ENCODE measurements around the gene EXOG. TPM values are rescaled to one million over a fixed set of nuclear protein-coding genes. Genes with fewer than 3 reads are reported as not detected.
A peak's percentile ranks its signal among the peaks of the same experiment; 100 is the strongest.
"Not testable (repeated sequence)": the region's sequence is repeated elsewhere in the genome, so short reads cannot be mapped to it uniquely, and the experiment has no call there.

EXOG gene
- total RNA-seq, 2 donors from 2014 or later = 23.4 to 36.6 TPM

- H3K9me3 ChIP-seq = no peaks in the 10 kb centered on the region
- DNase-seq (ENCODE audit: low spot score) = no peak
- H3K36me3 ChIP-seq = peaks cover 43% of the 10 kb centered on the region
- peak overlapping the region in 1 of 2 donors; percentile 14 for H3K27ac ChIP-seq
- no peaks in the 10 kb centered on the region for H3K4me1 ChIP-seq
- TF ChIP-seq CTCF (IDR thresholded peaks at IDR 0.05) = no peak
- H3K4me3 ChIP-seq = no peak overlapping the region
- no peaks in the 10 kb centered on the region for H3K27me3 ChIP-seq
These were observed 70.0 kb downstream of the EXOG start for GRCh38 chr3:38566215-38566528.

- H3K4me1 ChIP-seq; H3K4me3 ChIP-seq; H3K9me3 ChIP-seq; H3K27me3 ChIP-seq; DNase-seq (ENCODE audit: low spot score): not testable (repeated sequence)
- H3K36me3 ChIP-seq = peaks cover 40% of the 10 kb centered on the region
- peak overlapping the region in 1 of 2 donors; percentile 14 for H3K27ac ChIP-seq
These were observed 70.7 kb downstream of the EXOG start for GRCh38 chr3:38566794-38567193.

- H3K4me1 ChIP-seq = no peaks in the 10 kb centered on the region
- peak; percentile 48 for DNase-seq (ENCODE audit: low spot score)
- peak overlapping the region in 1 of 2 donors; percentile 18 for H3K27ac ChIP-seq
- no peaks in the 10 kb centered on the region for H3K27me3 ChIP-seq
- H3K36me3 ChIP-seq = peaks cover 36% of the 10 kb centered on the region
- no peak for TF ChIP-seq CTCF (IDR thresholded peaks at IDR 0.05)
- H3K4me3 ChIP-seq = no peak overlapping the region
- no peaks in the 10 kb centered on the region for H3K9me3 ChIP-seq
These were observed 71.4 kb downstream of the EXOG start for GRCh38 chr3:38567498-38567897.

- Histone ChIP-seq H3K36me3 (peaks cover 51% of the 10 kb centered on the region), H3K27me3 (no peaks in the 10 kb centered on the region), H3K9me3 (no peaks in the 10 kb centered on the region), H3K27ac (no peak overlapping the region), H3K4me1 (peaks cover 0 to 13% of the 10 kb centered on the region in 2 donors), H3K4me3 (no peak overlapping the region)
- no peak for TF ChIP-seq CTCF (IDR thresholded peaks at IDR 0.05)
- DNase-seq (ENCODE audit: low spot score) = no peak
These were observed 77.0 kb downstream of the EXOG start for GRCh38 chr3:38573111-38573510.

DNA sequence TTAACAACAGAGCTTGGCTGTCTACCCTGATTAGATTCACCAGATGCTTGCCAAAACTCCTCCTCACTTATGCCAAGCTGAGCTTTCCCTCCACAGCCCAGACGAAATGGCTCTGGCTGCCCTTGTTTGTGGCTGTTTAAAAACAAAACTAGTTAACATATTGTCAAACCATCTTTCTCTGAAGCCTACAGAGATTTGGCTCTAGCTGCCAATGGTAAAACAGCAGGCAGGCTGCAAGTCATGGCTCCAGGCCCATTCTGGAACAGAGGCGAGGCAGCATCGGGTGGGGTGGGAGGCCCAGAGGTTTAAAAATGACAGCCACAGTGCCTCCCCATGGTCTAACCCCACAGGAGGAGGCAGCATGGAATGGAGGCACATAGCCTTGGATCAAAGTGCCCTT, 77.4 kb downstream of the EXOG start:
- Histone ChIP-seq H3K27me3 (no peaks in the 10 kb centered on the region), H3K4me3 (no peak overlapping the region), H3K9me3 (no peaks in the 10 kb centered on the region), H3K36me3 (peaks cover 55% of the 10 kb centered on the region), H3K4me1 (peaks cover 0 to 15% of the 10 kb centered on the region in 2 donors), H3K27ac (peak overlapping the region; percentile 17 to 48)
- no peak for TF ChIP-seq CTCF (IDR thresholded peaks at IDR 0.05)
- DNase-seq (ENCODE audit: low spot score) = peak; percentile 32

DNA sequence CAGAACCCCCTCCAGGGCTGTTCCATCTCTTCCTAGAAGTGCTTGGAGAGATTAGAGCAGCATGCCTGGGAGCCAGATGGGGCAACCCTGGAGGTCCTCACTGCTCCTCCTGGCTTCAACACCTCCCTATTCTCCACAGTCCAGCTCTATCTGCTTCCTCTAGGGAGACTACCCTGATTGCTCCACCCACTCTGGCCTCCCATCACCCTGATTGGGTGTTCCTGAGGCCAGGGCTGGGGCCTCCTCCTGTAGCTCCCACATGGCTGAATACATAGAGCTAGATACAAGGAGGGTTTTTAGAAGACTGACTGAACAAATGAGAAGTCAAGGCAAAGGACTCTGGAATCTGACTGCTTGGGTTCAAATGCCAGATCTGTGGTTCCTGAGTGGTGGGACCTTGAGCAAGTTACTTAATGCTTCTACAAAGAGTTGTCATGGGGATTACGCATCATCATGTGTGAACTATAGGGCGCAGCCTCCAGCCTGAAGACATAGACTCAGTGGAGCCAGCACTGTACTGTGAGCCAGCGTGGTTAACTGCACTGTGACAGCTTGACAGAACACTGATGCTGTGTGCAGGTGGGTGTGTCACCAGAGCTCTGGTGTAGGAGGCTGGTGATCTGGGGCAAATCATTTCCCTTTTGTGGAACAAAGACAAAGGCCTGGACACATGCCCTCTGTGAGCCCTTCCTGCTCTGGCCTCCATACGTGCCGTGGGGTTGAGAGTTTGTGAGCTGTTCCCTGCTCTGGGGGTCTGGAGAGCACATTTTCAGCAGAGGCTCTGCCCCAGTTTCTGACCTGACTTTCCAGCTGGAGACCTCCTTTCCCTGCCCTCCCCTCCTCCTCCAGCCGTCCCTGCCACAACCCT, 78.5 kb downstream of the EXOG start:
- Histone ChIP-seq H3K36me3 (peaks cover 55% of the 10 kb centered on the region), H3K9me3 (no peaks in the 10 kb centered on the region), H3K27me3 (no peaks in the 10 kb centered on the region), H3K4me1 (peaks cover 0 to 25% of the 10 kb centered on the region in 2 donors), H3K27ac (peak overlapping the region in 1 of 2 donors; percentile 48), H3K4me3 (no peak overlapping the region)
- peak; percentile 34 for DNase-seq (ENCODE audit: low spot score)
- no peak for TF ChIP-seq CTCF (IDR thresholded peaks at IDR 0.05)

Data from right atrium auricular region (tissue), 2 donors.